Caki2 (cell line): ENCODE results near the gene ARMC12. TPM values are rescaled to one million over a fixed set of nuclear protein-coding genes. Genes with fewer than 3 reads are reported as not detected.
"Not testable (repeated sequence)": the region's sequence is repeated elsewhere in the genome, so short reads cannot be mapped to it uniquely, and the experiment has no call there.

Source experiments
- DNase-seq: peaks from one replicate; pipeline ENCODE4 v3.0.0-alpha.2; 2015; ENCODE audit warnings: low read depth
- in situ Hi-C: cut with HindIII; loops from 2 replicates; pipeline ENCODE4 v1.10.0; 2016; ENCODE audit warnings: low sequenced_read_pairs, low pct_unique_long_range_greater_than_20kb, mixed read lengths
- total RNA-seq: library from RNA; depleted of rRNA; stranded (reverse); fragments of >200 nt; shearing (Covaris generic); gene quantifications from 2 replicates; pipeline ENCODE4 v1.2.3, GENCODE V29; 2014; ENCODE audit warnings: low replicate concordance; rRNA removed

ARMC12 gene
- 1.9 and 4.6 TPM in 2 replicates for total RNA-seq

DNA sequence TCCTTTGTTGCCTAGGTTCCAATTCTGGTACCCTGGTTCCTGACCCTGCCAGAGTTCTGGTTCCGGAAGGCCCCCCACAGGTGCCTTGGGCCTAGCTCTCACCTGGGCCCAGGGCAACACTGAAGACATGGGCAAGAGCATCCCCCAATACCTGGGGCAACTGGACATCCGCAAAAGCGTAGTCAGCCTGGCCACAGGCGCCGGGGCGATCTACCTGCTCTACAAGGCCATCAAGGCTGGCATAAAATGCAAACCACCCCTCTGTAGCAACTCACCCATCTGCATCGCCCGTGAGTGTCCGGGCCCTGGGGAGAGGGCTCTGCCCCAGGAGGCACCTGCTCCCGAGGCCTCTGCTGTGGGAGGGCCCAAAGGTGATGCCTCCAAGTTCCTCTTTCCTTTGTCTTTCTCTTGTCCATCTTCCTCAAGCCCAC lies at the start of gene ARMC12:
Gene ARMC12, plus strand, starts transcription at position 51 of the 431 bp plus-strand sequence. Its CDS starts 77 bp downstream, at position 128.
- in situ Hi-C loops, result no loop called here

GRCh38 chr6:35687658-35688604 lies 48.9 kb upstream of the ARMC12 start:
- in situ Hi-C loops, result no loop called here
- DNase-seq, result peak; percentile 59

More for the DNA sequence above, at the start of gene ARMC12:
- DNase-seq, result no peak

- in situ Hi-C loops, result no loop called here
- peak; percentile 91 for DNase-seq
Measured at GRCh38 chr6:35688605-35689322, 48.1 kb upstream of the ARMC12 start, which contains the start of gene FKBP5. Gene FKBP5, minus strand, starts transcription at chr6:35688915. Its CDS starts 46,091 bp downstream, at chr6:35642824.

- in situ Hi-C loops, DNase-seq: not testable (repeated sequence)
Measured at GRCh38 chr6:35690006-35690405, 46.8 kb upstream of the ARMC12 start.

DNA sequence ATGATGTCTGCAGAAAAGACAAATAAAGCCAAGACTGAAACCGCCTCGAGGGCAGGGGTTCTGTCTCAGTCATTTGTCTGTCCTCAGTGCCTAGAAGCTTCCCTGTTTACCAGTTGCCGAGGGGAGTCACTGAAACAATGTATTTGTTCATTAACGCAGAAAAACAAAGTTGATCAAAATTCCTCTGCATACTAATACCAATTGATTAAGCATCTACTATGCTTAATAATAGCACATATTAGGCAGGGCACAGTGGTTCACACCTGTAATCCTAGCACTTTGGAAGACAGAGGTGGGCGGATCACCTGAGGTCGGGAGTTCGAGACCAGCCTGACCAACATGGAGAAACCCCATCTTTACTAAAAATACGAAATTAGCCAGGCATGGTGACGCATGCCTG lies 46.3 kb upstream of the ARMC12 start:
- in situ Hi-C loops, result no loop called here
- no peak for DNase-seq

- no peak for DNase-seq
- in situ Hi-C loops, result no loop called here
Measured at GRCh38 chr6:35691027-35691824, 45.6 kb upstream of the ARMC12 start.

DNA sequence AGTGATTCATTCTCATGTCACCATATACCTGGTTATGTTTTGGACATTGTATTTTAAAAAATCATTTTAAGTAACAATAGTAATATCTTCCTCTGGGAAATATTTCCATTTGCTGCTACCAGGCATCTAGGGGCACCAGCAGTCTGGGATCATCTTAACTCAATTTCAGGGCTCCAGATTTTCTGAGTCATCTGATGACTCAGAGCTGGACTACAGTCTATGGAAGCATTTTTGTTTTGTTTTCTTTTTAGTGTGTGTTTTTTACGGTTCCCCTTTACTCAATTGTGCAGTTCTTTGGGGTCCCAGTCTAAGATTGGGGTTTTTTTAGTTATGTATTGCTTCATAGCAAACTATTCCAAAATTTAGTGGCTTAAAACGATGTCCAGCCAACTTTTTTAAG lies 42.4 kb upstream of the ARMC12 start:
- in situ Hi-C loops, result no loop called here
- peak; percentile 25 for DNase-seq

DNA sequence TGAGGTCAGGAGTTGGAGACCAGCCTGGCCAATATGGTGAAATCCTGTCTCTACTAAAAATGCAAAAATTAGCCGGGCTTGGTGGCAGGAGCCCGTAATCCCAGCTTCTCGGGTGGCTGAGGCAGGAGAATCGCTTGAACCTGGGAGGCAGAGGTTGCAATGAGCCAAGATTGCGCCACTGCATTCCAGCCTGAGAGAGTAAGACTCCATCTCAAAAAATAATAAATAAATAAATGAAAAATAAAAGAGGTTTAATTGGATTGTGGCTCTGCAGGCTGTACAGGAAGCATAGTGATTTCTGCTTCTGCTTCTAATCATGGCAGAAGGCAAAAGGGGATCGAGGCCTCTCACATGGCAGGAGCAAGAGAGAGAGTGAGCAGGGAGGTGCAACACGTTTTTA lies 38.4 kb upstream of the ARMC12 start:
- DNase-seq, in situ Hi-C loops: not testable (repeated sequence)

DNA sequence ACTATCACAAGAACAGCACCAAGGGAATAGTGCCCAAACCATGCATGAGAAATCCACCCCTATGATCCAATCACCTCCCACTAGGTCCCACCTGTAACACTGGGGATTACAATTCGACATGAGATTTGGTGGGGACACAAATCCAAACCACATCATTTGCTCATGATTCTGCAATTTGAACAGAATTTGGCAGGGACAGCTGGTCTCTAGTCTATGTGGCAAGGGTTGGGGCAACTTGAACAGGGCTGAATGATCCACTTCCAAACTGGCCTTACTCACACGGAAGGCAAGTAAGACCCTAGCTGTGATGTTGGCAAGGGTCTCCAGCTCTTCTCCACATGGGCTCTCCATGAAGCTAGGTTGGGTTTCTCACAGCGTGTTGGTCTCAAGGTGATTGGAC lies 38.0 kb upstream of the ARMC12 start:
- DNase-seq, result no peak
- in situ Hi-C loops, result no loop called here

DNA sequence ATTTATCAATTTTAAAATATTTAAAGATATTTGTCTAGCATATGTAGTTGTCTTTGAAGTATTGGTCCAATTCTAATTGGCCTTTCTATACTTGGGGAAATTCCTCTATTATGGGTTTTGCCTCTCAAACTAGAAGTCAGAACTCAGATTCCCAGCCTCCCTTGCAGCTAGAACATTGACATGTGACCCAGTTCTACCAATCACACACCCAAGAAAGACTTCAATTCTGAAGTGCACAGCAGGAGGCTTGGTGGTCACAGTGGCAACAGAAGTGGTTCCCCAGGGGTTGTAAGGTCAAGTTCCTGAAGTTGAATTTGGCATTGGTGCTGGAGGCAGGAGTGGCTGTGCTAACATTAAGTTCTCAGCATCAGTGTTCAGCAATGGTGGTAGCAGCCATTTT lies 33.3 kb upstream of the ARMC12 start:
- no peak for DNase-seq
- in situ Hi-C loops, result no loop called here

- DNase-seq, result no peak
- in situ Hi-C loops, result no loop called here
Measured at GRCh38 chr6:35706468-35706867, 30.4 kb upstream of the ARMC12 start.

DNA sequence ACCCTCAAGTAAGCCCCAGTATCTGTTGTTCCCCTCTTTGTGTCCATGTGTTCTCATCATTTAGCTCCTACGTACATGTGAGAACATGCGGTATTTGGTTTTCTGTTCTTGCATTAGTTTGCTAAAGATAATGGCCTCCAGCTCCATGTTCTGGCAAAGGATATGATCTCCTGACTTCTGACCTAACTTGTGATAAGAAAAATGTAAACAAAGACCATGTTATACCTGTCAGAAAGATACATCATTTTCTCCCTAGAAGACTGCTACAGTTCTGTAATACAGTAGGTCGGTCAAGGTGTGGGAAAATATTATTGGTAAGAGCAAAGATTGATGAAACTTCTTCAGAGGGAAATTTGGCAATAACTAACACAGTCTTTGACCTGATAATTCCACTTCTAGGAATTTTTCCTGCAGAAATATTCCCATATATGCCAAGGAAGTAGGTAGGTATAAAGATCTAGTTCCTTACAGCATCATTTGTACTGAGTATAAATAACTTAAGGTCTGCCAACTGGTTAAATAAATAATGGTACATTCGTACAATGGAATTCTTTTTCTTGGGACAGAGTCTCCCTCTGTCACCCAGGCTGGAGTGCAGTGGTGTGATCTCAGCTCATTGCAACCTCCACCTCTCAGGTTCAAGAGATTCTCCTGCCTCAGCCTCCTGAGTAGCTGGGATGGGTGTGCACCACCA lies 29.0 kb upstream of the ARMC12 start:
- no peak for DNase-seq
- in situ Hi-C loops, result no loop called here

- DNase-seq, result no peak
Measured at GRCh38 chr6:35708585-35708984, 28.2 kb upstream of the ARMC12 start.

DNA sequence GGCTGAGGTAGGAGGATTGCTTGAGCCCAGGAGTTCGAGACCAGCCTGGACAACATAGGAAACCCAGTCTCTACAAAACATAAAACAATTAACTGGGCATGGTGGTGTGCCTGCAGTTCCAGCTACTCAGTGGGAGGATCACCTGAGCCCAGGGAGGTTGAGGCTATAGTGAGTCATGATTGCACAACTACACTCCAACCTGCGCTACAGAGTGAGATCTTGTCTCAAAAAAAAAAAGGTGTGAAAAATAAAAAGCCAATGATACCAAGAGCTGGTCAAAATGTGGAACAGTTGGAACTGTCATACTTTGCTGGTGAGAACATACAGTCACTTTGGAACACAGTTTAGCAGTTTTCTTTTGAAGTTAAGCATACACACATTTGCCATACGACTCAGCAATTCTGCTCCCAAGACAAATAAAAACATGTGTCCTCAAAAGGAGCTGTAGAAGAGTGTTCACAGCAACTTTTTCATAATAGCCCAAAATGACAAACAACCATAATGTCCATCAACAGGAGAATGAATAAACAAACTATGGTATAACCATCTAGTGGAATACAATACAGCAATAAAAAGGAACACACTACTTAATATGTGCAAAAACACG lies 26.5 kb upstream of the ARMC12 start:
- peak; percentile 30 for DNase-seq
- in situ Hi-C loops, result no loop called here

More at GRCh38 chr6:35708585-35708984, 28.2 kb upstream of the ARMC12 start:
- in situ Hi-C loops, result no loop called here

DNA sequence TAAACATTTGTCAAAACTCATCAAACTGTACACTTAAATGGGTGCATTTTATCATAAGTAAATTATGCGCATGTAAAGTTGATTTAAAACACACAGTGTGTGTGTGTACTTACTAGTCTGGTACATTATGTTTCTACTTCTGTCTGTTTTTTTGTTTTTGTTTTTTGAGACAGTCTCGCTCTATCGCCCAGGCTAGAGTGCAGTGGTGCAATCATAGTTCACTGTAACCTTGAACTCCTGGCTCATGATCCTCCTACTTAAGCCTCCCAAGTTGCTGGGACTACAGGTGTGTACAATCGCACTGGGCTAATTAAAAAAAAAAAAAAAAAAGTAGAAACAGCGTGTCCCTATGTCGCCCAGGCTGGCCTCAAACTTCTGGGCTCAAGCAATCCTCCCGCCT lies 25.1 kb upstream of the ARMC12 start:
- in situ Hi-C loops, result no loop called here

DNA sequence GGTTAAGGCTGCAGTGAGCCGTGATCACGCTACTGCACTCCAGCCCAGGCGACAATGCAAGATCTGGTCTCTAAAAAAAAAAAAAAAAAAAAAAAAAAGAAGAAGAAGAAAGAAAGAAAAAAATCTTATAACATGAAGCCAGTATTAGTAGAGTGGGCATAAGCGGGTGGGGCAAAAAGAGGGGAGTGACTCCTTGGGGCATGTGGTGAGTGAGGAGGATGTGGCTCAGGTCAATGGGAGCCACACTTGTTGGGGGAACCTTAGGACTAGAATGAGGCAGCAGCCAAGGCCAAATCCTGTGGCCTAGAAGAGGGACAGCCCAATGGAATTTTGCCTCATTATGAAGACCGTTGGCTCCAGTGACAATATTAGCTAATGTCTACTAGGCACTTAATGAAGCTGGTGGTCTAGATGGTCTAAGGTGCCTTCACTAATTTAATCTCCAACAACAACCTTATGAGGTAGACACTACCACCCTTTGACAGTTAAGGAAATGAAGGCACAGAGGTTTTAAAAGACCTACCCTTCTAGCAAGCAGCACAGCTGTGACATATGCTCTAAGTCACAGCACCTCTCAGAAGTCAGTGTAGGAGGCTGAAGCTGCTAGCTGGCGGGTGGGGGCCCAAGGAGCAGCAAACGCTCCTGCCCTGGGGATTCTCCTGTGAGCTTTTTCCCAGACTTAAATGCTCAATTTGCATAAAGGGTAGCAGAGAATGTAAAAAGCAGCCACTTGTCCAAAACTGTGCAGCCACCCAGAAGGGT lies 23.6 kb upstream of the ARMC12 start:
- in situ Hi-C loops, result no loop called here
- DNase-seq, result no peak

More for the DNA sequence above, 25.1 kb upstream of the ARMC12 start:
- no peak for DNase-seq

DNA sequence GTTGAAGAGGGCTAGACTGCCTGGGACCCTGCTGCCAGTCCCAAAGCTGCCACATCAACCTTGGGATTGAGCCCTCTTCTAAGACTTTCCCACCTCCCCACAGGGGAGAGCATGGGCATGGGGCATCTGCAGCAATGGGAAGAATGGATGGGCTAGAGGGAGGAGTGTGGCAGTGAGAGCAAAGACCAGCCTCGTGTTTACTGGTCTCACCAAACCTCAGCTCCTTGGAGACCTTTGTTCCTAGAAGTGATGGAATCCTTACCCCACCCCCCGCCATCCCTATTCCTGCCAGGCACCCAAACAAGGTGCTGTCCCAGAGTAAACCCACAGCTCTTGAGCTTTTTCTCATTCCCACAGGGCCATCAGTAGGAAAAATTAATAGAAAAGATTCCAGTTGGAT lies 20.0 kb upstream of the ARMC12 start:
- no peak for DNase-seq
- in situ Hi-C loops, result no loop called here
